GM23338 (cell line): ENCODE measurements around the gene COL4A2. TPM values are rescaled to one million over a fixed set of nuclear protein-coding genes. Genes with fewer than 3 reads are reported as not detected.
A peak's percentile ranks its signal among the peaks of the same experiment; 100 is the strongest.

Experiments used
- ATAC-seq: fragments of 200-7000 bp; cut with Tn5 transposase; 3 replicates; pipeline ENCODE4 v1.9.1; 2020
- DNase-seq: peaks from one replicate; pipeline ENCODE4 v3.0.0-alpha.2; 2015; ENCODE audit warnings: low spot score
- H2AFZ ChIP-seq: fragments of 200-600 bp; sonication (generic); 2 replicates; pipeline ENCODE4 v1.8.0; 2016; ENCODE audit warnings: antibody characterized with exemption, mild to moderate bottlenecking, moderate library complexity
- H3F3A ChIP-seq: fragments of 200-600 bp; sonication (generic); replicated peaks from 2 replicates; pipeline ENCODE4 v1.8.0; 2017; ENCODE audit warnings: antibody characterized with exemption, mixed run types, low read depth
- H3K27ac ChIP-seq: fragments of 200-600 bp; sonication (generic); 2 replicates; pipeline ENCODE4 v1.6.1; 2016; ENCODE audit warnings: low read depth
- H3K27me3 ChIP-seq: fragments of 200-600 bp; sonication (generic); 2 replicates; pipeline ENCODE4 v1.8.0; 2016; ENCODE audit warnings: mild to moderate bottlenecking, mixed run types, moderate library complexity; ENCODE audit not compliant: insufficient read depth
- H3K36me3 ChIP-seq: fragments of 200-600 bp; sonication (generic); 2 replicates; pipeline ENCODE4 v1.8.0; 2016; ENCODE audit warnings: mild to moderate bottlenecking; ENCODE audit not compliant: insufficient read depth
- H3K4me1 ChIP-seq: fragments of 200-600 bp; sonication (generic); 2 replicates; pipeline ENCODE4 v1.8.0; 2016; ENCODE audit warnings: mild to moderate bottlenecking, moderate library complexity; ENCODE audit not compliant: insufficient read depth
- H3K4me2 ChIP-seq: fragments of 200-600 bp; sonication (generic); 2 replicates; pipeline ENCODE4 v1.7.1; 2017; ENCODE audit warnings: mixed run types
- H3K4me3 ChIP-seq: fragments of 200-600 bp; sonication (generic); 2 replicates; pipeline ENCODE4 v1.6.1; 2016; ENCODE audit warnings: mixed run types
- H3K79me2 ChIP-seq: fragments of 200-600 bp; sonication (generic); replicated peaks from 2 replicates; pipeline ENCODE4 v1.8.0; 2017; ENCODE audit warnings: mild to moderate bottlenecking; ENCODE audit not compliant: insufficient read depth
- H3K9me2 ChIP-seq: fragments of 200-600 bp; sonication (generic); 2 replicates; pipeline ENCODE4 v1.8.0; 2017; ENCODE audit not compliant: insufficient read depth
- H4K20me1 ChIP-seq: fragments of 200-600 bp; sonication (generic); replicated peaks from 2 replicates; pipeline ENCODE4 v1.8.0; 2017; ENCODE audit warnings: mild to moderate bottlenecking; ENCODE audit not compliant: insufficient read depth
- H3K27ac Mint-ChIP-seq: 2 replicates; pipeline ENCODE4 v1.8.0; 2020; ENCODE audit warnings: inconsistent platforms, mild to moderate bottlenecking, moderate library complexity, mixed read lengths
- H3K27me3 Mint-ChIP-seq: 3 replicates; pipeline ENCODE4 v1.8.0; 2022; ENCODE audit warnings: low read depth, mild to moderate bottlenecking, moderate library complexity, mixed read lengths, inconsistent platforms; ENCODE audit not compliant: insufficient read depth, poor library complexity
- H3K36me3 Mint-ChIP-seq: 3 replicates; pipeline ENCODE4 v1.8.0; 2021; ENCODE audit warnings: low read depth, mild to moderate bottlenecking, inconsistent platforms, moderate library complexity, mixed read lengths
- H3K4me1 Mint-ChIP-seq: 3 replicates; pipeline ENCODE4 v1.8.0; 2020; ENCODE audit warnings: mild to moderate bottlenecking, inconsistent platforms, mixed read lengths
- H3K4me3 Mint-ChIP-seq: 3 replicates; pipeline ENCODE4 v1.8.0; 2021; ENCODE audit warnings: moderate library complexity, mild to moderate bottlenecking, inconsistent platforms, mixed read lengths
- H3K9me3 Mint-ChIP-seq: 3 replicates; pipeline ENCODE4 v1.8.0; 2020; ENCODE audit warnings: moderate library complexity, mild to moderate bottlenecking, inconsistent platforms, mixed read lengths
- CREB1 ChIP-seq: fragments of 250-450 bp; sonication (Bioruptor Pico); IDR thresholded peaks from 2 replicates; pipeline ENCODE4 v1.5.0; 2020; ENCODE audit warnings: low read depth, mild to moderate bottlenecking, moderate library complexity
- EZH2 ChIP-seq: fragments of 200-600 bp; sonication (generic); IDR thresholded peaks from one replicate; pipeline ENCODE4 v1.8.0; 2017; ENCODE audit warnings: antibody characterized with exemption, mild to moderate bottlenecking, low read depth; ENCODE audit not compliant: unreplicated experiment
- EZH2phosphoT487 ChIP-seq: fragments of 200-600 bp; sonication (generic); IDR thresholded peaks from one replicate; pipeline ENCODE4 v1.8.1; 2018; ENCODE audit warnings: antibody characterized with exemption; ENCODE audit not compliant: unreplicated experiment
- JUNB ChIP-seq: IDR thresholded peaks from one replicate; pipeline ENCODE4 v1.6.1; 2016; ENCODE audit warnings: antibody characterized with exemption; ENCODE audit not compliant: unreplicated experiment
- NANOG ChIP-seq: IDR thresholded peaks from 2 replicates; pipeline ENCODE4 v1.6.1; 2016; ENCODE audit warnings: antibody characterized with exemption, borderline replicate concordance
- POLR2AphosphoS5 ChIP-seq: IDR thresholded peaks from 2 replicates; pipeline ENCODE4 v1.6.1; 2016; ENCODE audit warnings: antibody characterized with exemption, low read depth
- STAT1 ChIP-seq: IDR thresholded peaks from one replicate; pipeline ENCODE4 v1.6.1; 2016; ENCODE audit warnings: antibody characterized with exemption; ENCODE audit not compliant: unreplicated experiment
- ZNF331 ChIP-seq: fragments of 250-450 bp; sonication (Bioruptor Pico); IDR thresholded peaks from 2 replicates; pipeline ENCODE4 v1.5.0; 2020; ENCODE audit warnings: low read depth, mild to moderate bottlenecking, moderate library complexity
- polyA plus RNA-seq: library from polyadenylated mRNA; unstranded; fragments of >200 nt; fragmentation: Nextera tagmentation; extraction: Ambion mirVana; gene quantifications from 2 replicates; pipeline ENCODE4 v1.2.1, GENCODE V29; 2016
- total RNA-seq: library from RNA; depleted of rRNA; stranded (reverse); fragments of >200 nt; shearing (Covaris generic); gene quantifications from 2 replicates; pipeline ENCODE4 v1.2.3, GENCODE V29; 2014
- TF ChIP-seq, protein P1 (sequence below): IDR thresholded peaks from one replicate; pipeline ENCODE4 v1.6.1; 2018; ENCODE audit warnings: antibody characterized with exemption; ENCODE audit not compliant: unreplicated experiment
- TF ChIP-seq, protein P2 (sequence below): fragments of 250-450 bp; sonication (Bioruptor Pico); IDR thresholded peaks from 2 replicates; pipeline ENCODE4 v1.5.0; 2020; ENCODE audit warnings: mild to moderate bottlenecking, moderate library complexity
- TF ChIP-seq, protein P3 (sequence below), 2 experiments: fragments of 200-600 bp in 1 of 2; sonication (generic) in 1 of 2; conservative IDR thresholded peaks; 2 replicates each; pipeline versions ENCODE4 v1.5.1 to v1.6.1; 2016 to 2017; ENCODE audit warnings: antibody characterized with exemption in 2 of 2, low read depth in 2 of 2, mild to moderate bottlenecking in 2 of 2, moderate library complexity in 1 of 2
- TF ChIP-seq, protein P4 (sequence below): IDR thresholded peaks from 2 replicates; pipeline ENCODE4 v1.6.1; 2016; ENCODE audit warnings: antibody characterized with exemption

The COL4A2 gene
- total and polyA plus RNA-seq, 2 experiments from 2014 or later = 37.4 to 131 TPM

DNA sequence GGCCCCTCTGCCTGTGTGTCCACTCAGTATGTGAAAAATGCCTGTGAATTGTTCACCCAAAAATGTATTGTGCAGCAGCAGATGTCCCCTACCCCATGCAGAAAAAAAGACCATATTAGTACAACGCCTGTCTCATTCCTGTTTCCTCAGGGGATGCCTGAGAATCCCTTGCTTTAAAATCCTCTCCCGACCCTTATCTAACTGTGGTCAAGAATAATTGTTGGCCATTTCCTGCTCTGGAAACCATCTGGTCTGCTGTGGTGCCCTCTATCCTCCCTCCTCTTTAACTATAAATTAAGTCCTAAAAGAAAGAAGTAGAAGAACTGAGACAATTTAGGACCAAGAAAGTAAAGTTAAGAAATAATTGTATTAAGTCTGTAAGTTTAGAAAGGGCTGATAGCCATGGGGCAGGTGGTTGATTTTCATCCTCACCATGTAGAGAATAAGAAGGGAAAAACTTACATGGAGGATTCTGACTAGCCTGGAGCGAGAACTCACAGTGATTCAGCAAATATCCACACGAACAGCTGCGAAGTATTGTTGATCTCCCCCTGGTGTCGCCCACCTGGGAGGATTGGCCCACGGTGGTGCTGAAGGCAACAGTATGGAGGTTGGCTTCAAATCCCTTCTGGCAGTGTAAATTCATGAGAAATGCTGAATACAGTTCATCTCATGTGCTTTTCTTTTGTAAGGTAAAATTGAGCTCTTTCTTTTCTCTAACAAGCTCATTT lies 85.6 kb downstream of the COL4A2 start:
- peaks cover 25% of the 10 kb centered on the region for H3K4me1 ChIP-seq
- H3K27ac ChIP-seq = peak overlapping the region; percentile 29; the same call in 1 of the 2 replicates
- no peaks in the 10 kb centered on the region for H4K20me1 ChIP-seq
- H3F3A ChIP-seq = peaks cover 7% of the 10 kb centered on the region; the same call in 1 of the 2 replicates
- Mint-ChIP-seq H3K27ac (peak overlapping the region; percentile 39; the same call in 1 of the 2 replicates), H3K4me1 (peaks cover 29% of the 10 kb centered on the region), H3K9me3 (0 out of 3 replicates have a peak, but pooled peaks cover 3% of the 10 kb centered on the region), H3K36me3 (peaks cover 16% of the 10 kb centered on the region), H3K27me3 (no peaks in the 10 kb centered on the region), H3K4me3 (no peak overlapping the region)
- H3K27me3 ChIP-seq = no peaks in the 10 kb centered on the region
- no peak for ATAC-seq
- peak overlapping the region; percentile 6; the same call in 1 of the 2 replicates for H3K4me2 ChIP-seq
- H3K4me3 ChIP-seq = no peak overlapping the region
- peaks cover 3% of the 10 kb centered on the region; the same call in 1 of the 2 replicates for H3K9me2 ChIP-seq
- no peak for DNase-seq
- TF ChIP-seq EZH2 (no peak), NANOG (no peak), JUNB (no peak), POLR2AphosphoS5 (no peak), STAT1 (no peak), CREB1 (CRISPR knock-in tag) (no peak), EZH2phosphoT487 (no peak), ZNF331 (CRISPR knock-in tag) (no peak)
- TF ChIP-seq, protein P1, sequence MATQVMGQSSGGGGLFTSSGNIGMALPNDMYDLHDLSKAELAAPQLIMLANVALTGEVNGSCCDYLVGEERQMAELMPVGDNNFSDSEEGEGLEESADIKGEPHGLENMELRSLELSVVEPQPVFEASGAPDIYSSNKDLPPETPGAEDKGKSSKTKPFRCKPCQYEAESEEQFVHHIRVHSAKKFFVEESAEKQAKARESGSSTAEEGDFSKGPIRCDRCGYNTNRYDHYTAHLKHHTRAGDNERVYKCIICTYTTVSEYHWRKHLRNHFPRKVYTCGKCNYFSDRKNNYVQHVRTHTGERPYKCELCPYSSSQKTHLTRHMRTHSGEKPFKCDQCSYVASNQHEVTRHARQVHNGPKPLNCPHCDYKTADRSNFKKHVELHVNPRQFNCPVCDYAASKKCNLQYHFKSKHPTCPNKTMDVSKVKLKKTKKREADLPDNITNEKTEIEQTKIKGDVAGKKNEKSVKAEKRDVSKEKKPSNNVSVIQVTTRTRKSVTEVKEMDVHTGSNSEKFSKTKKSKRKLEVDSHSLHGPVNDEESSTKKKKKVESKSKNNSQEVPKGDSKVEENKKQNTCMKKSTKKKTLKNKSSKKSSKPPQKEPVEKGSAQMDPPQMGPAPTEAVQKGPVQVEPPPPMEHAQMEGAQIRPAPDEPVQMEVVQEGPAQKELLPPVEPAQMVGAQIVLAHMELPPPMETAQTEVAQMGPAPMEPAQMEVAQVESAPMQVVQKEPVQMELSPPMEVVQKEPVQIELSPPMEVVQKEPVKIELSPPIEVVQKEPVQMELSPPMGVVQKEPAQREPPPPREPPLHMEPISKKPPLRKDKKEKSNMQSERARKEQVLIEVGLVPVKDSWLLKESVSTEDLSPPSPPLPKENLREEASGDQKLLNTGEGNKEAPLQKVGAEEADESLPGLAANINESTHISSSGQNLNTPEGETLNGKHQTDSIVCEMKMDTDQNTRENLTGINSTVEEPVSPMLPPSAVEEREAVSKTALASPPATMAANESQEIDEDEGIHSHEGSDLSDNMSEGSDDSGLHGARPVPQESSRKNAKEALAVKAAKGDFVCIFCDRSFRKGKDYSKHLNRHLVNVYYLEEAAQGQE = no peak
- TF ChIP-seq, protein P2, sequence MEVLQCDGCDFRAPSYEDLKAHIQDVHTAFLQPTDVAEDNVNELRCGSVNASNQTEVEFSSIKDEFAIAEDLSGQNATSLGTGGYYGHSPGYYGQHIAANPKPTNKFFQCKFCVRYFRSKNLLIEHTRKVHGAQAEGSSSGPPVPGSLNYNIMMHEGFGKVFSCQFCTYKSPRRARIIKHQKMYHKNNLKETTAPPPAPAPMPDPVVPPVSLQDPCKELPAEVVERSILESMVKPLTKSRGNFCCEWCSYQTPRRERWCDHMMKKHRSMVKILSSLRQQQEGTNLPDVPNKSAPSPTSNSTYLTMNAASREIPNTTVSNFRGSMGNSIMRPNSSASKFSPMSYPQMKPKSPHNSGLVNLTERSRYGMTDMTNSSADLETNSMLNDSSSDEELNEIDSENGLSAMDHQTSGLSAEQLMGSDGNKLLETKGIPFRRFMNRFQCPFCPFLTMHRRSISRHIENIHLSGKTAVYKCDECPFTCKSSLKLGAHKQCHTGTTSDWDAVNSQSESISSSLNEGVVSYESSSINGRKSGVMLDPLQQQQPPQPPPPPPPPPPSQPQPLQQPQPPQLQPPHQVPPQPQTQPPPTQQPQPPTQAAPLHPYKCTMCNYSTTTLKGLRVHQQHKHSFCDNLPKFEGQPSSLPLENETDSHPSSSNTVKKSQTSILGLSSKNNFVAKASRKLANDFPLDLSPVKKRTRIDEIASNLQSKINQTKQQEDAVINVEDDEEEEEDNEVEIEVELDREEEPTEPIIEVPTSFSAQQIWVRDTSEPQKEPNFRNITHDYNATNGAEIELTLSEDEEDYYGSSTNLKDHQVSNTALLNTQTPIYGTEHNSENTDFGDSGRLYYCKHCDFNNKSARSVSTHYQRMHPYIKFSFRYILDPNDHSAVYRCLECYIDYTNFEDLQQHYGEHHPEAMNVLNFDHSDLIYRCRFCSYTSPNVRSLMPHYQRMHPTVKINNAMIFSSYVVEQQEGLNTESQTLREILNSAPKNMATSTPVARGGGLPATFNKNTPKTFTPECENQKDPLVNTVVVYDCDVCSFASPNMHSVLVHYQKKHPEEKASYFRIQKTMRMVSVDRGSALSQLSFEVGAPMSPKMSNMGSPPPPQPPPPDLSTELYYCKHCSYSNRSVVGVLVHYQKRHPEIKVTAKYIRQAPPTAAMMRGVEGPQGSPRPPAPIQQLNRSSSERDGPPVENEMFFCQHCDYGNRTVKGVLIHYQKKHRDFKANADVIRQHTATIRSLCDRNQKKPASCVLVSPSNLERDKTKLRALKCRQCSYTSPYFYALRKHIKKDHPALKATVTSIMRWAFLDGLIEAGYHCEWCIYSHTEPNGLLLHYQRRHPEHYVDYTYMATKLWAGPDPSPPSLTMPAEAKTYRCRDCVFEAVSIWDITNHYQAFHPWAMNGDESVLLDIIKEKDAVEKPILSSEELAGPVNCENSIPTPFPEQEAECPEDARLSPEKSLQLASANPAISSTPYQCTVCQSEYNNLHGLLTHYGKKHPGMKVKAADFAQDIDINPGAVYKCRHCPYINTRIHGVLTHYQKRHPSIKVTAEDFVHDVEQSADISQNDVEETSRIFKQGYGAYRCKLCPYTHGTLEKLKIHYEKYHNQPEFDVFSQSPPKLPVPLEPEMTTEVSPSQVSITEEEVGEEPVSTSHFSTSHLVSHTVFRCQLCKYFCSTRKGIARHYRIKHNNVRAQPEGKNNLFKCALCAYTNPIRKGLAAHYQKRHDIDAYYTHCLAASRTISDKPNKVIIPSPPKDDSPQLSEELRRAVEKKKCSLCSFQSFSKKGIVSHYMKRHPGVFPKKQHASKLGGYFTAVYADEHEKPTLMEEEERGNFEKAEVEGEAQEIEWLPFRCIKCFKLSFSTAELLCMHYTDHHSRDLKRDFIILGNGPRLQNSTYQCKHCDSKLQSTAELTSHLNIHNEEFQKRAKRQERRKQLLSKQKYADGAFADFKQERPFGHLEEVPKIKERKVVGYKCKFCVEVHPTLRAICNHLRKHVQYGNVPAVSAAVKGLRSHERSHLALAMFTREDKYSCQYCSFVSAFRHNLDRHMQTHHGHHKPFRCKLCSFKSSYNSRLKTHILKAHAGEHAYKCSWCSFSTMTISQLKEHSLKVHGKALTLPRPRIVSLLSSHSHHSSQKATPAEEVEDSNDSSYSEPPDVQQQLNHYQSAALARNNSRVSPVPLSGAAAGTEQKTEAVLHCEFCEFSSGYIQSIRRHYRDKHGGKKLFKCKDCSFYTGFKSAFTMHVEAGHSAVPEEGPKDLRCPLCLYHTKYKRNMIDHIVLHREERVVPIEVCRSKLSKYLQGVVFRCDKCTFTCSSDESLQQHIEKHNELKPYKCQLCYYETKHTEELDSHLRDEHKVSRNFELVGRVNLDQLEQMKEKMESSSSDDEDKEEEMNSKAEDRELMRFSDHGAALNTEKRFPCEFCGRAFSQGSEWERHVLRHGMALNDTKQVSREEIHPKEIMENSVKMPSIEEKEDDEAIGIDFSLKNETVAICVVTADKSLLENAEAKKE (CRISPR knock-in tag) = no peak
- TF ChIP-seq, protein P3, sequence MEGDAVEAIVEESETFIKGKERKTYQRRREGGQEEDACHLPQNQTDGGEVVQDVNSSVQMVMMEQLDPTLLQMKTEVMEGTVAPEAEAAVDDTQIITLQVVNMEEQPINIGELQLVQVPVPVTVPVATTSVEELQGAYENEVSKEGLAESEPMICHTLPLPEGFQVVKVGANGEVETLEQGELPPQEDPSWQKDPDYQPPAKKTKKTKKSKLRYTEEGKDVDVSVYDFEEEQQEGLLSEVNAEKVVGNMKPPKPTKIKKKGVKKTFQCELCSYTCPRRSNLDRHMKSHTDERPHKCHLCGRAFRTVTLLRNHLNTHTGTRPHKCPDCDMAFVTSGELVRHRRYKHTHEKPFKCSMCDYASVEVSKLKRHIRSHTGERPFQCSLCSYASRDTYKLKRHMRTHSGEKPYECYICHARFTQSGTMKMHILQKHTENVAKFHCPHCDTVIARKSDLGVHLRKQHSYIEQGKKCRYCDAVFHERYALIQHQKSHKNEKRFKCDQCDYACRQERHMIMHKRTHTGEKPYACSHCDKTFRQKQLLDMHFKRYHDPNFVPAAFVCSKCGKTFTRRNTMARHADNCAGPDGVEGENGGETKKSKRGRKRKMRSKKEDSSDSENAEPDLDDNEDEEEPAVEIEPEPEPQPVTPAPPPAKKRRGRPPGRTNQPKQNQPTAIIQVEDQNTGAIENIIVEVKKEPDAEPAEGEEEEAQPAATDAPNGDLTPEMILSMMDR (conservative IDR thresholded peaks at IDR 0.05; ENCODE audit: low read depth in 2 of 2) = no peak
- TF ChIP-seq, protein P4, sequence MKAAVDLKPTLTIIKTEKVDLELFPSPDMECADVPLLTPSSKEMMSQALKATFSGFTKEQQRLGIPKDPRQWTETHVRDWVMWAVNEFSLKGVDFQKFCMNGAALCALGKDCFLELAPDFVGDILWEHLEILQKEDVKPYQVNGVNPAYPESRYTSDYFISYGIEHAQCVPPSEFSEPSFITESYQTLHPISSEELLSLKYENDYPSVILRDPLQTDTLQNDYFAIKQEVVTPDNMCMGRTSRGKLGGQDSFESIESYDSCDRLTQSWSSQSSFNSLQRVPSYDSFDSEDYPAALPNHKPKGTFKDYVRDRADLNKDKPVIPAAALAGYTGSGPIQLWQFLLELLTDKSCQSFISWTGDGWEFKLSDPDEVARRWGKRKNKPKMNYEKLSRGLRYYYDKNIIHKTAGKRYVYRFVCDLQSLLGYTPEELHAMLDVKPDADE = no peak
- no peak overlapping the region for H2AFZ ChIP-seq
- H3K36me3 ChIP-seq = no peaks in the 10 kb centered on the region
- H3K79me2 ChIP-seq = no peaks in the 10 kb centered on the region
